Fibroblast of peridontal ligament (primary cell): ENCODE data around the gene SRSF4.
A peak's percentile ranks its signal among the peaks of the same experiment; 100 is the strongest.
"Not testable (repeated sequence)": the region's sequence is repeated elsewhere in the genome, so short reads cannot be mapped to it uniquely, and the experiment has no call there.

ENCODE experiments used
- DNase-seq: peaks from one replicate; pipeline ENCODE4 v3.0.0-alpha.2; 2010; ENCODE audit errors: extremely low read depth

Gene SRSF4

GRCh38 chr1:29124366-29125236 is 57.1 kb downstream of the SRSF4 start:
- peak; percentile 81 for DNase-seq

- DNase-seq = no peak
Observed at GRCh38 chr1:29123887-29124365, 57.8 kb downstream of the SRSF4 start, which contains the start of gene TMEM200B. TMEM200B (minus strand) TSS chr1:29123903; CDS start chr1:29121828, 2,075 bp downstream.

- peak; percentile 49 for DNase-seq
Observed at GRCh38 chr1:29123053-29123886, 58.4 kb downstream of the SRSF4 start.

GRCh38 chr1:29122682-29123052 is 59.0 kb downstream of the SRSF4 start:
- DNase-seq = peak; percentile 84

- DNase-seq = peak; percentile 24
Observed at GRCh38 chr1:29121936-29122681, 59.6 kb downstream of the SRSF4 start.

GRCh38 chr1:29121516-29121935 is 60.2 kb downstream of the SRSF4 start:
- no peak for DNase-seq

- DNase-seq = peak; percentile 43
Observed at GRCh38 chr1:29120947-29121485, 60.7 kb downstream of the SRSF4 start.

GRCh38 chr1:29120367-29120766 is 61.3 kb downstream of the SRSF4 start:
- DNase-seq = no peak

GRCh38 chr1:29119121-29119929 is 62.4 kb downstream of the SRSF4 start:
- DNase-seq = peak; percentile 58

GRCh38 chr1:29117381-29117780 is 64.3 kb downstream of the SRSF4 start:
- DNase-seq = no peak

GRCh38 chr1:29114654-29115053 is 67.0 kb downstream of the SRSF4 start:
- no peak for DNase-seq

- no peak for DNase-seq
Observed at GRCh38 chr1:29113413-29114117, 68.1 kb downstream of the SRSF4 start.

GRCh38 chr1:29112705-29113412 is 68.8 kb downstream of the SRSF4 start:
- no peak for DNase-seq

GRCh38 chr1:29108041-29108440 is 73.7 kb downstream of the SRSF4 start:
- not testable (repeated sequence) for DNase-seq

- no peak for DNase-seq
Observed at GRCh38 chr1:29105822-29106221, 75.9 kb downstream of the SRSF4 start.

- DNase-seq = no peak
Observed at GRCh38 chr1:29100487-29100886, 81.2 kb downstream of the SRSF4 start.

GRCh38 chr1:29099286-29099685 is 82.4 kb downstream of the SRSF4 start:
- no peak for DNase-seq
